SK-N-SH treated with all-trans-retinoic acid at 6 μM for 48 hours (cell line): ENCODE measurements around the gene EDAR.

Experiments
- ATAC-seq: fragments of 200-7000 bp; cut with Tn5 transposase; 3 replicates; pipeline ENCODE4 v1.9.1; 2020; ENCODE audit warnings: mild to moderate bottlenecking, moderate library complexity
- ARNTL ChIP-seq: fragments of 450-650 bp; formaldehyde crosslinking; IDR thresholded peaks from 2 replicates; pipeline ENCODE4 v1.5.0; 2020; ENCODE audit warnings: low read depth, mild to moderate bottlenecking, moderate library complexity, borderline replicate concordance
- BACH2 ChIP-seq: fragments of 250-450 bp; sonication (Bioruptor Pico); IDR thresholded peaks from 2 replicates; pipeline ENCODE4 v1.9.0; 2021; ENCODE audit warnings: mild to moderate bottlenecking, borderline replicate concordance
- CSDC2 ChIP-seq: fragments of 250-450 bp; sonication (Bioruptor Pico); IDR thresholded peaks from 2 replicates; pipeline ENCODE4 v1.5.0; 2020; ENCODE audit warnings: mild to moderate bottlenecking, moderate library complexity
- CSRNP3 ChIP-seq: fragments of 250-450 bp; sonication (Bioruptor Pico); IDR thresholded peaks from 2 replicates; pipeline ENCODE4 v1.5.1; 2021; ENCODE audit warnings: mild to moderate bottlenecking, moderate library complexity
- ESRRG ChIP-seq: fragments of 250-450 bp; sonication (Bioruptor Pico); IDR thresholded peaks from 2 replicates; pipeline ENCODE4 v1.6.1; 2021; ENCODE audit warnings: mild to moderate bottlenecking
- GLIS3 ChIP-seq: fragments of 250-450 bp; sonication (Bioruptor Pico); IDR thresholded peaks from 2 replicates; pipeline ENCODE4 v1.5.0; 2020; ENCODE audit warnings: mild to moderate bottlenecking, moderate library complexity
- OSR1 ChIP-seq: fragments of 250-450 bp; sonication (Bioruptor Pico); IDR thresholded peaks from 2 replicates; pipeline ENCODE4 v1.8.0; 2022; ENCODE audit warnings: moderate library complexity, mild to moderate bottlenecking, inconsistent platforms
- PATZ1 ChIP-seq: fragments of 250-450 bp; sonication (Bioruptor Pico); IDR thresholded peaks from 2 replicates; pipeline ENCODE4 v1.8.0; 2020; ENCODE audit warnings: mild to moderate bottlenecking, moderate library complexity, borderline replicate concordance
- PPARA ChIP-seq: fragments of 250-450 bp; sonication (Bioruptor Pico); IDR thresholded peaks from 2 replicates; pipeline ENCODE4 v1.5.0; 2020; ENCODE audit warnings: mild to moderate bottlenecking, borderline replicate concordance
- RARB ChIP-seq: fragments of 250-450 bp; sonication (Bioruptor Pico); IDR thresholded peaks from 2 replicates; pipeline ENCODE4 v1.8.0; 2021; ENCODE audit warnings: mild to moderate bottlenecking, moderate library complexity
- SNAI2 ChIP-seq: fragments of 250-450 bp; sonication (Bioruptor Pico); IDR thresholded peaks from 2 replicates; pipeline ENCODE4 v1.5.0; 2020; ENCODE audit warnings: mild to moderate bottlenecking, moderate library complexity
- TCF4 ChIP-seq: fragments of 250-450 bp; sonication (Bioruptor Pico); IDR thresholded peaks from 2 replicates; pipeline ENCODE4 v1.8.0; 2021; ENCODE audit warnings: mild to moderate bottlenecking, moderate library complexity, borderline replicate concordance
- TOX ChIP-seq: fragments of 250-450 bp; sonication (Bioruptor Pico); IDR thresholded peaks from 2 replicates; pipeline ENCODE4 v1.8.0; 2021; ENCODE audit warnings: mild to moderate bottlenecking, moderate library complexity, borderline replicate concordance
- TSHZ2 ChIP-seq: fragments of 250-450 bp; sonication (Bioruptor Pico); IDR thresholded peaks from 2 replicates; pipeline ENCODE4 v1.5.0; 2020; ENCODE audit warnings: mild to moderate bottlenecking, moderate library complexity
- ZC3H10 ChIP-seq: fragments of 250-450 bp; sonication (Bioruptor Pico); IDR thresholded peaks from 2 replicates; pipeline ENCODE4 v1.5.1; 2021; ENCODE audit warnings: mild to moderate bottlenecking, moderate library complexity
- ZFP3 ChIP-seq: fragments of 250-450 bp; sonication (Bioruptor Pico); IDR thresholded peaks from 2 replicates; pipeline ENCODE4 v1.5.0; 2020; ENCODE audit warnings: mild to moderate bottlenecking, moderate library complexity
- ZFP30 ChIP-seq: fragments of 450-650 bp; formaldehyde crosslinking; IDR thresholded peaks from 2 replicates; pipeline ENCODE4 v1.5.0; 2022; ENCODE audit warnings: mild to moderate bottlenecking, moderate library complexity
- ZNF565 ChIP-seq: fragments of 450-650 bp; formaldehyde crosslinking; conservative IDR thresholded peaks from 2 replicates; pipeline ENCODE4 v1.5.0; 2020; ENCODE audit warnings: low read depth, mild to moderate bottlenecking, moderate library complexity
- ZNF70 ChIP-seq: fragments of 450-650 bp; formaldehyde crosslinking; IDR thresholded peaks from 2 replicates; pipeline ENCODE4 v1.5.0; 2020; ENCODE audit warnings: mild to moderate bottlenecking, moderate library complexity
- ZNF8 ChIP-seq: fragments of 450-650 bp; formaldehyde crosslinking; IDR thresholded peaks from 2 replicates; pipeline ENCODE4 v1.5.0; 2020; ENCODE audit warnings: mild to moderate bottlenecking, moderate library complexity
- TF ChIP-seq, protein P1 (sequence below): fragments of 250-450 bp; sonication (Bioruptor Pico); IDR thresholded peaks from 2 replicates; pipeline ENCODE4 v1.8.0; 2021; ENCODE audit warnings: low read depth, mild to moderate bottlenecking, moderate library complexity, borderline replicate concordance
- TF ChIP-seq, protein P2 (sequence below): fragments of 250-450 bp; sonication (Bioruptor Pico); IDR thresholded peaks from 2 replicates; pipeline ENCODE4 v1.5.1; 2020; ENCODE audit warnings: low read depth, mild to moderate bottlenecking, moderate library complexity

The EDAR gene

DNA sequence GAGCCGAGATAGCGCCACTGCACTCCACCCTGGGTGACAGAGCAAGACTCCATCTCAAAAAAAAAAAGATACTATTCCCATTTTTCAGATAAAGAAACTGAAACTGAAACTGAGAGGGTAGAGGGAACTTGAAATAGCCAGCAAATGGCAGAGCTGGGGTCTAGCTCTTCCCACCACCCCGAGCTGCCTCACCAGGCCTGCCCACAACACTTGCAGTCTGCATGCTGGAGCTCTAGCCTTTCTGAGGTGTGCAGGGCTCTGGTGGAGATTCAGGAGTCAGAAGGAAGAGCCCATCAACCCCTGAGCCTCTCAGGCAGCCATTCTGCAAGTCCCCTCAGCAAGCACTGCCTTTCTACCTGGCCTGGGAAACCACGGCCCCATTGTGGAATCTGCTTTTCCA is 14.3 kb downstream of the EDAR start:
- ATAC-seq = no peak
- TF ChIP-seq ZNF8 (CRISPR knock-in tag) (no peak), TOX (CRISPR knock-in tag) (no peak), OSR1 (CRISPR knock-in tag) (no peak), TCF4 (no peak), ZC3H10 (CRISPR knock-in tag) (no peak), BACH2 (CRISPR knock-in tag) (no peak), GLIS3 (CRISPR knock-in tag) (no peak), ESRRG (CRISPR knock-in tag) (no peak), RARB (CRISPR knock-in tag) (no peak), ZFP30 (CRISPR knock-in tag) (no peak), CSDC2 (CRISPR knock-in tag) (no peak), CSRNP3 (no peak), ZNF565 (CRISPR knock-in tag) (no peak), PATZ1 (CRISPR knock-in tag) (no peak)
- TF ChIP-seq, protein P1, sequence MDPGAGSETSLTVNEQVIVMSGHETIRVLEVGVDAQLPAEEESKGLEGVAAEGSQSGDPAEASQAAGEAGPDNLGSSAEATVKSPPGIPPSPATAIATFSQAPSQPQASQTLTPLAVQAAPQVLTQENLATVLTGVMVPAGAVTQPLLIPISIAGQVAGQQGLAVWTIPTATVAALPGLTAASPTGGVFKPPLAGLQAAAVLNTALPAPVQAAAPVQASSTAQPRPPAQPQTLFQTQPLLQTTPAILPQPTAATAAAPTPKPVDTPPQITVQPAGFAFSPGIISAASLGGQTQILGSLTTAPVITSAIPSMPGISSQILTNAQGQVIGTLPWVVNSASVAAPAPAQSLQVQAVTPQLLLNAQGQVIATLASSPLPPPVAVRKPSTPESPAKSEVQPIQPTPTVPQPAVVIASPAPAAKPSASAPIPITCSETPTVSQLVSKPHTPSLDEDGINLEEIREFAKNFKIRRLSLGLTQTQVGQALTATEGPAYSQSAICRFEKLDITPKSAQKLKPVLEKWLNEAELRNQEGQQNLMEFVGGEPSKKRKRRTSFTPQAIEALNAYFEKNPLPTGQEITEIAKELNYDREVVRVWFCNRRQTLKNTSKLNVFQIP (CRISPR knock-in tag) = no peak
- TF ChIP-seq, protein P2, sequence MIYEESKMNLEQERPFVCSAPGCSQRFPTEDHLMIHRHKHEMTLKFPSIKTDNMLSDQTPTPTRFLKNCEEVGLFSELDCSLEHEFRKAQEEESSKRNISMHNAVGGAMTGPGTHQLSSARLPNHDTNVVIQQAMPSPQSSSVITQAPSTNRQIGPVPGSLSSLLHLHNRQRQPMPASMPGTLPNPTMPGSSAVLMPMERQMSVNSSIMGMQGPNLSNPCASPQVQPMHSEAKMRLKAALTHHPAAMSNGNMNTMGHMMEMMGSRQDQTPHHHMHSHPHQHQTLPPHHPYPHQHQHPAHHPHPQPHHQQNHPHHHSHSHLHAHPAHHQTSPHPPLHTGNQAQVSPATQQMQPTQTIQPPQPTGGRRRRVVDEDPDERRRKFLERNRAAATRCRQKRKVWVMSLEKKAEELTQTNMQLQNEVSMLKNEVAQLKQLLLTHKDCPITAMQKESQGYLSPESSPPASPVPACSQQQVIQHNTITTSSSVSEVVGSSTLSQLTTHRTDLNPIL = no peak
- TF ChIP-seq, all 23 proteins: peak for 0

GRCh38 chr2:108972663-108973062 is 16.4 kb downstream of the EDAR start:
- ATAC-seq = no peak
- TF ChIP-seq PPARA (CRISPR knock-in tag) = no peak

GRCh38 chr2:108971661-108972566 is 17.1 kb downstream of the EDAR start:
- no peak for ATAC-seq
- TF ChIP-seq ZFP3 (CRISPR knock-in tag) = no peak
- TF ChIP-seq TOX (CRISPR knock-in tag) = no peak
- no peak for TF ChIP-seq ZNF565 (CRISPR knock-in tag)
- TF ChIP-seq BACH2 (CRISPR knock-in tag) = no peak
- TF ChIP-seq RARB (CRISPR knock-in tag) = no peak
- no peak for TF ChIP-seq ZNF70 (CRISPR knock-in tag)
- no peak for TF ChIP-seq CSRNP3
- no peak for TF ChIP-seq OSR1 (CRISPR knock-in tag)
- TF ChIP-seq, all 23 proteins: peak for 0

GRCh38 chr2:108970369-108970768 is 18.7 kb downstream of the EDAR start:
- ATAC-seq = no peak
- no peak for TF ChIP-seq ARNTL (CRISPR knock-in tag)
- no peak for TF ChIP-seq ESRRG (CRISPR knock-in tag)
- TF ChIP-seq GLIS3 (CRISPR knock-in tag) = no peak
- TF ChIP-seq ZFP30 (CRISPR knock-in tag) = no peak
- no peak for TF ChIP-seq CSRNP3
- TF ChIP-seq SNAI2 (CRISPR knock-in tag) = no peak
- TF ChIP-seq ZNF70 (CRISPR knock-in tag) = no peak
- no peak for TF ChIP-seq OSR1 (CRISPR knock-in tag)
- no peak for TF ChIP-seq TSHZ2 (CRISPR knock-in tag)
